Naive thymus-derived CD8-positive, alpha-beta T cell (primary cell): Measurements from ENCODE around the gene ZDHHC5. TPM values are rescaled to one million over a fixed set of nuclear protein-coding genes. Genes with fewer than 3 reads are reported as not detected.
"Not testable (repeated sequence)": the region's sequence is repeated elsewhere in the genome, so short reads cannot be mapped to it uniquely, and the experiment has no call there.

ENCODE experiments used
- ATAC-seq, 2 donors: fragments of 150-1000 bp; cut with Tn5 transposase in 1 of 2; sonication (Bioruptor Pico), chemical (Tn5 transposase) in 1 of 2; 1 replicate in 1 of 2; 2 replicates in 1 of 2; pipeline ENCODE4 v1.10.0; 2021; ENCODE audit warnings: mild to moderate bottlenecking in 2 of 2, moderate library complexity in 2 of 2
- POLR2A ChIA-PET: fragments of 350-600 bp; sonication (Branson Sonifier 250); formaldehyde crosslinking; loops from one replicate; lab custom pipeline; 2021; ENCODE audit warnings: antibody characterized with exemption; lab: Charles Lee
- DNase-seq, 10 donors: peaks; one replicate each; pipeline versions ENCODE4 v3.0.0 to v3.0.0-alpha.2; 2020 to 2022
- H3K27ac Mint-ChIP-seq, 10 donors: one replicate each; pipeline ENCODE4 v1.8.0; 2020 to 2022; ENCODE audit warnings: mild to moderate bottlenecking in 10 of 10, mixed read lengths in 10 of 10, moderate library complexity in 4 of 10, inconsistent platforms in 1 of 10
- H3K27me3 Mint-ChIP-seq, 5 donors: one replicate each; pipeline ENCODE4 v1.8.0; 2021 to 2022; ENCODE audit warnings: mixed read lengths in 5 of 5
- H3K36me3 Mint-ChIP-seq, 3 donors: one replicate each; pipeline ENCODE4 v1.8.0; 2020 to 2022; ENCODE audit warnings: mixed read lengths in 3 of 3, mild to moderate bottlenecking in 2 of 3, inconsistent platforms in 1 of 3
- H3K4me1 Mint-ChIP-seq, 4 donors: one replicate each; pipeline ENCODE4 v1.8.0; 2021 to 2022; ENCODE audit warnings: mixed read lengths in 4 of 4
- H3K4me3 Mint-ChIP-seq, 10 donors: one replicate each; pipeline ENCODE4 v1.8.0; 2020 to 2022; ENCODE audit warnings: mild to moderate bottlenecking in 10 of 10, mixed read lengths in 10 of 10, moderate library complexity in 6 of 10, inconsistent platforms in 1 of 10
- H3K9me3 Mint-ChIP-seq, 9 donors: one replicate each; pipeline ENCODE4 v1.8.0; 2020 to 2022; ENCODE audit warnings: mixed read lengths in 9 of 9, mild to moderate bottlenecking in 3 of 9, inconsistent platforms in 1 of 9, moderate library complexity in 1 of 9
- polyA plus RNA-seq, 3 donors: library from polyadenylated mRNA; unstranded; fragments of 300-500 nt; fragmentation: Illumina TruSeq; gene quantifications; one replicate each; pipeline ENCODE4 v1.2.3, GENCODE V29; 2021
- total RNA-seq, 8 experiments: library from RNA in 2 of 8; stranded (reverse) in 2 of 8; gene quantifications; one replicate each; pipeline ENCODE4 v1.2.3 and lab custom pipeline; 2021 to 2026

Gene ZDHHC5
- total and polyA plus RNA-seq, 5 experiments from 2014 or later: 25.0 to 78.8 (median 43.4) TPM

DNA sequence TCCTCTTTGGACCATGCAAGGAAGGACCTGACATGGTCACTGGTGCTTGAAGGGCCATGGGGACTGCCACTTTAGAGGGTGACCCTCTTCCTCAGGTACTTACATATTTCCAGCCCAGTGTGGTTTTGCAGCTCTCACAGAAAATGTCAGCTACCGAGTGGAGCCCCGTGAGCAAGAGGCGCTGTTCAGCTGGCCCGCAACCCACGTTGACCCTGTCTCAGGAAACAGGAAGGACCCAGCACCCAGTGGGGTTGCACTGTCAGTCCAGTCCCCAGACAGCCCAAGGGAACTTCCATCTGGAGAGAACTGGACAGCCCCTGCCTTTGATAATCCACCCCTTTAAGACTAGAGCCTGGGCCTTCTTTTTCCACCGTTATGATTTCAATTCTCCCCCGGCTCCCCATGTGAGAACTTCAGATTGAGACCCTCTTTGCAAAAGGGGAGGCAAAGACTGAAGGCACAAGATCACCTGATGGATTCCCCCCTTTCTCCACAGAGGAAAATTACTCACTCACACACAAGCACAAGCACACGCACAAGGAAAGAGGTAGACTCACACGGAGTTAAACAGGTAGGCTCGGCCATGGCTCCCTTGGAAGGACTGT is 21.6 kb upstream of the ZDHHC5 start:
- Mint-ChIP-seq H3K27me3 (peaks cover 13 to 59% (median 38%) of the 10 kb centered on the region in 5 donors), H3K27ac (peak overlapping the region in 8 of 10 donors; percentile 6 to 79 (median 40)), H3K36me3 (no peaks in the 10 kb centered on the region), H3K4me3 (peak overlapping the region in 6 of 10 donors; percentile 29 to 91 (median 43)), H3K4me1 (peaks cover 17 to 57% (median 46%) of the 10 kb centered on the region in 4 donors), H3K9me3 (no peaks in the 10 kb centered on the region)
- POLR2A ChIA-PET: no interaction called here
- DNase-seq (no peak), ATAC-seq (no peak)

DNA sequence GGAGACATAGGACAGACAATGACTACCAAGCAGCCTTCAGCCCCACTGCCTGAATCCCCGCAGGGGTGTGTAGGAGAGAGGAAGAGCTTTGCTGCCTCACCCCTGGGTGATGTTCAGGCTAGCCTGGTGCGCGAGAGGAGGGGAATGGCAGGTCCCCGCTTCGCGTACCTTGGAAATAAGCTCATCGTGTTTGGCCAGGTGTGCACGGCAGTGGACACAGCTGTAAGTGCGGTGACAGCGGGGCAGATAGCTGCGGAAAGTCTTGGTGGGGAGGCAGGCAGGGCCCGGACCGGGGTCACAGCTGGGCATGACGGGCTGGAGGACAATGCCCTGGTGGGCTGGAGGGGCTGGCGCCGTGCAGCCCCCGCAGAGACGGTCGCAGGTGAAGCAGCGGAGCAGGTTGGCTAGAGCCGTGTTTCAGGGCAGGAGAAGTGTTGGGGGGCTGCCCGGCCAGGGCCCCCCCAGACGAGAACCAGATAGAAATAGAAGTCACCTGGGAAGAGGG is 21.1 kb upstream of the ZDHHC5 start:
- ATAC-seq (no peak), DNase-seq (no peak)
- Mint-ChIP-seq H3K9me3 (no peaks in the 10 kb centered on the region), H3K4me1 (peaks cover 17 to 56% (median 45%) of the 10 kb centered on the region in 4 donors), H3K36me3 (no peaks in the 10 kb centered on the region), H3K27ac (peak overlapping the region in 9 of 10 donors; percentile 6 to 80 (median 57)), H3K27me3 (peaks cover 13 to 59% (median 38%) of the 10 kb centered on the region in 5 donors), H3K4me3 (peak overlapping the region in 7 of 10 donors; percentile 26 to 91 (median 35))
- POLR2A ChIA-PET: interaction anchor here (1.8 kb wide), 1 partner anchor 20 kb away, joined by 4 read pairs; the partner anchor contains the start of gene ZDHHC5

DNA sequence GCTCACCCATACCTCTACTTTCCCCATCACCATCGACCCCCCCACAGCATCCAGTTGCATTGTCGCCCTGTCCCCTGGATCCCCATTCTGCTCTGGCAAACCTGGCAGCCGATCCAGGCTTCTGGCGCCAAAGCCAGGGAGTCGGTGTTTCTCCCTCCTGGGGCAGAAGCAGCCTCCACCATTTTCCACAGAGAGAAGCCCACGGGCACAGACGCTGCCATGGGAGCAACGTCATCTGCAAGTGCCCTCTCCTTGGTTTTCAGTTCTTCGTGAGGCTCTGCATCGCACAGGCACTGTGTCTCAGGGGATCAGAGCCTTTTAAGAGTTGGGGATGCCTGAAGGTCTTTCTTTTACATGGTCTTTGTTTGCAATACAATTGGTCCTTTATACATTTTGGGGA is 20.5 kb upstream of the ZDHHC5 start:
- Mint-ChIP-seq H3K36me3 (no peaks in the 10 kb centered on the region), H3K27me3 (peaks cover 13 to 59% (median 38%) of the 10 kb centered on the region in 5 donors), H3K4me3 (peak overlapping the region in 5 of 10 donors; percentile 13 to 94 (median 39)), H3K9me3 (no peaks in the 10 kb centered on the region), H3K27ac (peak overlapping the region in 5 of 10 donors; percentile 25 to 88 (median 80)), H3K4me1 (peaks cover 17 to 57% (median 48%) of the 10 kb centered on the region in 4 donors)
- ATAC-seq (no peak), DNase-seq (no peak)
- POLR2A ChIA-PET: interaction anchor here (1.8 kb wide), 1 partner anchor 20 kb away, joined by 4 read pairs; the partner anchor contains the start of gene ZDHHC5

DNA sequence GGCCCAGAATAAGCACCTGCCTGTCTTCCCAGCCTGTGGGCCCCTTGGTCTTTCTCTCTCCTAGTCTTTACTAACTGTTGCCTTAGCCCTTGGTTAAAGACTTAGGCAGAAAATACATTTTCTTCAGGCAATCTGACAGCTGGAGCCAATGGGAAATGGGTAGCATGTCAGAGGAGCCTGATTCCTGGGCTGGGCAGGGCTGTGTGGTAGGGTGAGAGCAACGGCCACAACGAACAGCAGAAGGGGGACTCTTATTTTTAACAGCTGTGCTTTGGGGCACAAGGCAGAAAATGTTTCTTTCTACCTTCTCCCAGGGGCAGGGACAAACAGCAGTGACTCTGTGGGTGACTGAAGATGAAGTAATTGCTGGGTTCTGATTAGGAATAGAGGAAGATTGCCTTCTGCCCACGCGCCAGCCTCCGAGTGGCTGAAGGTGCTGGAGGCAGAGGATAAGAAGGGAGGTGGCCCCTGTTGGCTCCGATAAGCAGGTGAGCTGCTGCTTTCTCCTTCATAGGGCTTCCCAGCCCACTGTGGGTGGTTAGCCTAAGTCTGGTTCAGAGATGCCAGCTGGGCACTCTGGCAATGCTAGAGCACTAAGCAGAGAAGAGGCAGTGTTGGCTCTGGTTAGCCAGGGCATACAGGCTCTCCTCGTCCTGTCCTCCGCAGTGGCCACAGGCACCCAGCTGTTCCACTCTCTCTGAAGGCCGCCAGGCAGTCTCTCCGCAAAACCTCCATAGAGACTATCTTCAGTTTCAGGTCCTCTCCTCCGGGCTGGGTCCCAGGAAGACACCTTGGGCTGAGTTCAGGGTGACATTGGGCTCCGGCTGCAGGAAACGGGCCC is 19.7 kb upstream of the ZDHHC5 start:
- ATAC-seq (no peak), DNase-seq (peak in 1 of 10 donors; percentile 16)
- POLR2A ChIA-PET: interaction anchor here (0.5 to 1.8 kb wide), 3 partner anchors 19 to 1506 kb away, joined by 4 to 11 read pairs (median 4); partner anchors contain the start of genes UBE2L6 and ZDHHC5
- peaks cover 18 to 65% (median 54%) of the 10 kb centered on the region in 4 donors for H3K4me1 Mint-ChIP-seq
- H3K9me3 Mint-ChIP-seq: no peaks in the 10 kb centered on the region
- H3K4me3 Mint-ChIP-seq: peak overlapping the region; percentile 78 to 96 (median 89)
- H3K27me3 Mint-ChIP-seq: peaks cover 13 to 56% (median 38%) of the 10 kb centered on the region in 5 donors
- H3K27ac Mint-ChIP-seq: peak overlapping the region; percentile 84 to 98 (median 95)
- H3K36me3 Mint-ChIP-seq: no peaks in the 10 kb centered on the region

DNA sequence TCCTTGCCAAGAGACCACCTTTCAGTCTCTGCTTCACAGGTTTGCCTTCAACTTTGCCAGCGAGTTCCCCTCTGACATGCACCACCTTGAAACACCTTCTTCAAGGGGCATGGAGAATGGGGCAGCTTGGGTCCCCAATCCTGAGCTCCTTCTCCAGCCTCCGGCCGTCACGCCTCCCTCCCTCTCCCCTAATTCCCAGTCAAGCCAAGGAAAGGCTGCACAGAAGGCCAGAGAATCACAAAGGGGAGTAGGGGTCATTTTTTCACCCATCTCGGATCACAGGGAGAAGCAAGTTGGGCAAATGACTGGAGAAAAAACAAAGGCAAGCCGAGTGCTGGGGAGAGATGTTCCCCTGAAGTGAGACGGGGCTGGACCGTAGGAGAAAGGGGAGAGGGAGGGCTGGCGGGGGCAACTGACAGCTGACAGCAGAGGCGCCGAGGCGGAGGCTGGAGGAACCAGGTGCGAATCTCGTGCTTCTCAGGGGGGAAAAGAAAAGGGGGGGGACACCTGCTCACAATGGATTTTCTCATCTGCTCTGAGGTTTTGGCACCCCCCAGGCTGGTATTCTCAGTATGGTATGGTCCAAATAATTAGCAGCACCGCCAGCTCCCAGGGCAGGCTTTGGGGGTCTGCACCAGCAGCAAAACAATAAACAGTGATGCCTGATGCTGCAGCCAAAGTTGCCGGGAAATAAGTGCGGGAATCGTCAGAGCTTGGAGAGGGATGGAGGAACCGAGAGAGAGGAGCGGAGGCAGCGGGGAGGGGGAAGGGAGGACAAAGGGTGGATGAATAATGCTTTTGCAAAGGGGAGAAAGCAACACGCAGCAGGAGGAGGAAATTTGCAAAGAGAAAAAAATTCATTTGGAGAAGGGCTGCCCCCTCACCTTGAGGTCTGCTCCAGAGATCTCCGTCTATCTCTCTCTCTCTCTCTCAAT is 18.8 kb upstream of the ZDHHC5 start:
- DNase-seq (peak in 3 of 10 donors; percentile 21 to 29 (median 24)), ATAC-seq (peak in 1 of 2 donors; percentile 9)
- no peaks in the 10 kb centered on the region for H3K9me3 Mint-ChIP-seq
- peaks cover 19 to 66% (median 57%) of the 10 kb centered on the region in 4 donors for H3K4me1 Mint-ChIP-seq
- peaks cover 12 to 47% (median 36%) of the 10 kb centered on the region in 5 donors for H3K27me3 Mint-ChIP-seq
- peak overlapping the region; percentile 78 to 96 (median 89) for H3K4me3 Mint-ChIP-seq
- peak overlapping the region; percentile 84 to 98 (median 95) for H3K27ac Mint-ChIP-seq
- H3K36me3 Mint-ChIP-seq: no peaks in the 10 kb centered on the region
- POLR2A ChIA-PET: interaction anchor here (0.5 to 1.6 kb wide), 4 partner anchors 81 to 1505 kb away, joined by 3 to 11 read pairs (median 4); partner anchors contain the start of gene UBE2L6

DNA sequence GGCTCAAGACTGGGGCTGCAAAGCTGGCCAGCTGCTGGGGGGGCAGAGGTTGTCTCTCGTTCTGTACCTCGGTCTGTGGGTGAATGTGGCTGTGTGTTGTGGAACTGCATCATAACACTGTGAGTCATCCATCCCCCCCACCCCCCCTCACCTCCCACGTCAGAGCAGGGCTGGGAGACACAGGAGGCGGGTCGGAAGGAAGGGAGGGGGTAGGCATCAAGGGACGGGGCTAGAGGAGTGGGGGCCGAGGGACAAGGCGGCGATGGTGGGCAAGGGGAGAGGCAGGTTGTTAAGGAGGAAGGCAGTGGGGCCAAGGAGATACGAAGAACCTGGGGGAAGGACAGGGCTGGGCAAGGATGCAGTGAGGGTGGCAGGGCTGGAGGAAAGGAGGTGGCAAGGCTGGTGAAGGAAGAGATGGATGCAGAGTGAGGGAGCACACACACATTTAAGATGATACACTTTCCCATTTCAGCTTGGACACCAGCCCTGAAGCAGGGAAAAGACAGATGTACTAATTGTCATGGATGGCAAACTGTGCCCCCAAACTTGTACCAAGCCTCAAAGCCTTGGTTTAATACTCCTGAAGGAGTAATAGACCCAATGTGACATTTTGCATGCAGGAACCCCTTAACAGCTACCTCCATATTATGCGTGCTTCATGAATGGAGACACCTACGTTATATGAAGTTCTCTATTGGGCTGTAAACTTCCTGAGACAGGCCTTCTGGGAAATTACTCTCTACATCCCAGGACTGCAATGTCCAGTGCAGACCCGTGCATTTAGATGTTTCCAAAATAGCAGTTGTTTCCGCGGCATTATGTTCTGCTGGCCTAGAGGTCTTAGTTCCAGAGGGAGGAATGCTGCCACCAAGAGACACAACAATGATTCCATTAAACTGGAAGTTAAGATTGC is 17.8 kb upstream of the ZDHHC5 start, which contains the start of gene YPEL4:
Gene YPEL4, minus strand, starts transcription at position 87 of the 913 bp plus-strand sequence. CDS start 2,805 bp downstream, outside the sequence.
- Mint-ChIP-seq H3K36me3 (no peaks in the 10 kb centered on the region), H3K27ac (peak within 1 kb of the TSS; percentile 84 to 98 (median 95)), H3K4me3 (peak within 1 kb of the TSS; percentile 78 to 96 (median 89)), H3K27me3 (peaks cover 12 to 42% (median 31%) of the 10 kb centered on the region in 5 donors), H3K4me1 (peaks cover 21 to 59% (median 57%) of the 10 kb centered on the region in 4 donors), H3K9me3 (no peaks in the 10 kb centered on the region)
- POLR2A ChIA-PET: interaction anchor here (0.6 to 1.6 kb wide), 4 partner anchors 82 to 927 kb away, joined by 3 to 11 read pairs (median 4); partner anchors contain the start of gene UBE2L6
- DNase-seq: peak; percentile 48 to 90 (median 72)
- peak; percentile 80 to 88 for ATAC-seq

DNA sequence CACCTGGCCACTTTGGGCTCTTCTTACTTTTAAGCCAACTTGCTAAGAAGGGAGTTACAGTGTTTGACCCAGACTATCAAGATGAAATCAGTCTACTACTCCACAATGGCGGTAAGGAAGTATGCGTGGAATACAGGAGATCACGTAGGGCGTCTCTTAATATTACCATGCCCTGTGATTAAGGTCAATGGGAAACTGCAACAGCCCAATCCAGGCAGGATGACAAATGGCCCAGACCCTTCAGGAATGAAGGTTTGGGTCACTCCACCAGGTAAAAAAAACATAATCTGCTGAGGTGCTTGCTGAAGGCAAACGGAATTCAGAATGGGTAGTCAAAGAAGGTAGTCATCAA is 17.2 kb upstream of the ZDHHC5 start:
- Mint-ChIP-seq H3K4me1 (peaks cover 21 to 58% (median 56%) of the 10 kb centered on the region in 4 donors), H3K27me3 (peaks cover 12 to 37% (median 31%) of the 10 kb centered on the region in 5 donors), H3K4me3 (peak overlapping the region in 3 of 10 donors; percentile 1 to 15 (median 11)), H3K27ac (peak overlapping the region in 9 of 10 donors; percentile 84 to 98 (median 94)), H3K36me3 (no peaks in the 10 kb centered on the region), H3K9me3 (no peaks in the 10 kb centered on the region)
- ATAC-seq: no peak
- POLR2A ChIA-PET: no interaction called here
- no peak for DNase-seq

DNA sequence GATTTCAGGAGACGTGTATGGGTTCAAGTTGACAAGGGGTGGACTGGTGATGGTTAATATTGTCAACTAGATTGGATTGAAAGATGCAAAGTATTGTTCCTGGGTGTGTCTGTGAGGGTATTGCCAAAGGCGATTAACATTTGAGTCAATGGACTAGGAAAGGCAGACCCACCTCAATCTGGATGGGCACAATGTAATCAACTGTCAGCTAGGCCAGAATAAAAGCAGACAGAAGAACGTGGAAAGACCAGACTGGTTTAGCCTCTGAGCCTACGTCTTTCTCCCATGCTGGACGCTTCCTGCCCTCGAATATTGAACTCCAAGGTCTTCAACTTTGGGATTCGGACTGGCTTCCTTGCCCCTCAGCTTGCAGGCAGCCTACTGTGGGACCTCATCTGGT is 16.5 kb upstream of the ZDHHC5 start:
- DNase-seq (no peak), ATAC-seq (no peak)
- peak overlapping the region in 8 of 10 donors; percentile 9 to 98 (median 74) for H3K27ac Mint-ChIP-seq
- H3K36me3 Mint-ChIP-seq: no peaks in the 10 kb centered on the region
- POLR2A ChIA-PET: interaction anchor here (0.5 to 0.9 kb wide), 2 partner anchors 922 to 926 kb away, joined by 3 read pairs; no protein-coding TSS in a partner anchor
- peaks cover 12 to 31% (median 24%) of the 10 kb centered on the region in 5 donors for H3K27me3 Mint-ChIP-seq
- no peak overlapping the region for H3K4me3 Mint-ChIP-seq
- peaks cover 21 to 54% (median 53%) of the 10 kb centered on the region in 4 donors for H3K4me1 Mint-ChIP-seq
- H3K9me3 Mint-ChIP-seq: no peaks in the 10 kb centered on the region

DNA sequence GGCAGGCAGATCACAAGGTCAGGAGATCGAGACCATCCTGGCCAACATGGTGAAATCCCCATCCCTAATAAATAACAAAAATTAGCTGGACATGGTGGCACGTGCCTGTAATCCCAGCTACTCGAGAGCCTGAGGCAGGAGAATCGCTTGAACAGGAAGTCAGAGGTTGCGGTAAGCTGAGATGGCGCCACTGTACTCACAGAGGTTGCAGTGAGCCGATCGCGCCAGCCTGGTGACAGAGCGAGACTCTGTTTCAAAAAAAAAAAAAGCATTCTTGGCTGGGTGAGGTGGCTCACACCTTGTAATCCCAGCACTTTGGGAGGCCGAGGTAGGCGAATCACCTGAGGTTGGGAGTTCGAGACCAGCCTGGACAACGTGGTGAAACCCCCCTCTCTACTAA is 15.7 kb upstream of the ZDHHC5 start:
- H3K9me3 Mint-ChIP-seq, H3K36me3 Mint-ChIP-seq: not testable (repeated sequence)
- Mint-ChIP-seq H3K27me3 (peaks cover 6 to 22% (median 17%) of the 10 kb centered on the region in 5 donors), H3K27ac (peak overlapping the region; percentile 10 to 92 (median 85)), H3K4me1 (peaks cover 14 to 53% (median 50%) of the 10 kb centered on the region in 4 donors), H3K4me3 (peak overlapping the region; percentile 45 to 83 (median 57))
- ATAC-seq (peak in 1 of 2 donors; percentile 15), DNase-seq (peak in 6 of 10 donors; percentile 24 to 50 (median 34))
- POLR2A ChIA-PET: interaction anchor here (0.9 to 1.2 kb wide), 2 partner anchors 81 to 925 kb away, joined by 3 to 4 read pairs; no protein-coding TSS in a partner anchor

DNA sequence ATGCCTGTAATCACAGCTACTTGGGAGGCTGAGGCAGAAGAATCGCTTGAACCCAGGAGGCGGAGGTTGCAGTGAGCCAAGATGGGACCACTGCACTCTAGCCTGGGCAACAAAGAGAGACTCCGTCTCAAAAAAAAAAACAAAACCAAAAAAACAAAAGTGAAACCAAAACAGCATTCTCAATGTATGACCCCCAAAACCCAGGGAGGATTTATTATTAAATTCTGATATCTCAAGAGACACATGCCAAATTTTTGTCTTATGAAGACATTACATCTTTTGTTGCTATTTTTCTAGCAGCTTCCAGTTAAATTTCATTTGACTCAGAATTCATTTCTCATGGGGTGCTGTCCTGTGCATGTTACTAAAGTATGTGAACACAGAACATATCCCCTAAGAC is 15.3 kb upstream of the ZDHHC5 start:
- Mint-ChIP-seq H3K4me3 (peak overlapping the region; percentile 45 to 83 (median 57)), H3K27me3 (peaks cover 6 to 18% (median 13%) of the 10 kb centered on the region in 5 donors), H3K4me1 (peaks cover 17 to 52% (median 50%) of the 10 kb centered on the region in 4 donors), H3K9me3 (no peaks in the 10 kb centered on the region), H3K36me3 (no peaks in the 10 kb centered on the region), H3K27ac (peak overlapping the region; percentile 10 to 92 (median 85))
- DNase-seq (peak in 2 of 10 donors; percentile 24 to 29), ATAC-seq (no peak)
- POLR2A ChIA-PET: interaction anchor here (0.7 to 1.2 kb wide), 2 partner anchors 10 to 81 kb away, joined by 4 read pairs; no protein-coding TSS in a partner anchor
